HepG2 (cell line): ENCODE measurements around the gene FAH. TPM values are rescaled to one million over a fixed set of nuclear protein-coding genes. Genes with fewer than 3 reads are reported as not detected.
A peak's percentile ranks its signal among the peaks of the same experiment; 100 is the strongest.

Source experiments
- ATAC-seq: fragments of 200-7000 bp; cut with Tn5 transposase; 3 replicates; pipeline ENCODE4 v1.9.1; 2020; ENCODE audit warnings: mild to moderate bottlenecking, moderate library complexity
- BruUV-seq: library from RNA; stranded (reverse); fragments of 400-500 nt; replicated peaks from 2 replicates; lab custom pipeline; 2021; lab: Mats Ljungman, UMichigan
- CTCF ChIA-PET: fragments of 300-600 bp; formaldehyde crosslinking; extraction: SDS; loops from one replicate; lab custom pipeline; 2021; ENCODE audit warnings: low total read pairs, inconsistent platforms, low intra/inter-chr PET ratio; lab: Yijun Ruan, JAX
- POLR2A ChIA-PET: fragments of 350-600 bp; sonication (Branson Sonifier 250); formaldehyde crosslinking; loops from one replicate; lab custom pipeline; 2020; ENCODE audit warnings: antibody characterized with exemption, inconsistent platforms; lab: Yijun Ruan, JAX
- DNase-seq: peaks from one replicate; pipeline ENCODE4 v3.0.0-alpha.2; 2015; ENCODE audit warnings: low spot score
- FAIRE-seq: peaks from 3 replicates; lab custom pipeline; 2011; peaks lifted over from hg19 to GRCh38; lab: Jason Lieb, UNC
- H2AFZ ChIP-seq: one replicate; pipeline ENCODE4 v1.6.1; 2011; ENCODE audit warnings: low read length, inconsistent platforms
- H3K27ac ChIP-seq: fragments of 300-600 bp; 3 replicates; pipeline ENCODE4 v1.8.0; 2011; ENCODE audit warnings: mixed run types, mild to moderate bottlenecking, mixed read lengths, low read length, inconsistent platforms; ENCODE audit not compliant: insufficient read depth; ENCODE audit errors: extremely low read length
- H3K27me3 ChIP-seq, 2 experiments: fragments of 200-600 bp in 1 of 2; 2 replicates in 1 of 2; 3 replicates in 1 of 2; pipeline versions ENCODE4 v1.6.0 to v1.8.0; 2011; ENCODE audit warnings: low read length in 2 of 2, mild to moderate bottlenecking in 2 of 2, moderate library complexity in 2 of 2, inconsistent platforms in 1 of 2; ENCODE audit not compliant: insufficient read depth in 2 of 2, control insufficient read depth in 1 of 2
- H3K36me3 ChIP-seq, 2 experiments: fragments of 200-600 bp in 1 of 2; replicated peaks in 1 of 2; 2 replicates in 1 of 2; 3 replicates in 1 of 2; pipeline versions ENCODE4 v1.5.1 to v1.8.0; 2011; ENCODE audit warnings: low read length in 2 of 2, inconsistent platforms in 1 of 2; ENCODE audit not compliant: insufficient read depth in 2 of 2, control insufficient read depth in 1 of 2
- H3K4me1 ChIP-seq: 2 replicates; pipeline ENCODE4 v1.5.1; 2012; ENCODE audit warnings: low read length, inconsistent platforms; ENCODE audit not compliant: insufficient read depth
- H3K4me2 ChIP-seq: 2 replicates; pipeline ENCODE4 v1.6.0; 2011; ENCODE audit warnings: low read depth, low read length, inconsistent platforms
- H3K4me3 ChIP-seq, 3 experiments: fragments of 200-600 bp in 1 of 3; sonication (generic), shearing (Covaris generic) in 1 of 3; replicated peaks in 1 of 3; 2 replicates each; pipeline ENCODE4 v1.5.1; 2011 to 2016; ENCODE audit warnings: low read length in 3 of 3, inconsistent platforms in 2 of 3, low read depth in 2 of 3, mild to moderate bottlenecking in 2 of 3, control low read depth in 1 of 3, mixed read lengths in 1 of 3; ENCODE audit not compliant: insufficient read depth in 1 of 3
- H3K79me2 ChIP-seq: one replicate; pipeline ENCODE4 v1.6.1; 2011; ENCODE audit warnings: low read length, inconsistent platforms; ENCODE audit not compliant: insufficient read depth
- H3K9ac ChIP-seq: 2 replicates; pipeline ENCODE4 v1.6.0; 2011; ENCODE audit warnings: mild to moderate bottlenecking, low read depth, low read length, inconsistent platforms; ENCODE audit not compliant: insufficient read depth
- H3K9me3 ChIP-seq: 2 replicates; pipeline ENCODE4 v1.5.1; 2012; ENCODE audit warnings: mild to moderate bottlenecking, low read length
- H4K20me1 ChIP-seq: 2 replicates; pipeline ENCODE4 v1.6.0; 2011; ENCODE audit warnings: inconsistent platforms, mild to moderate bottlenecking, low read length, moderate library complexity; ENCODE audit not compliant: insufficient read depth
- BORCS8-MEF2B ChIP-seq: sonication (generic); formaldehyde crosslinking; IDR thresholded peaks from 2 replicates; pipeline ENCODE4 v1.8.0; 2022; ENCODE audit warnings: mild to moderate bottlenecking, missing genetic modification reagents
- CAMTA2 ChIP-seq: sonication (generic); formaldehyde crosslinking; IDR thresholded peaks from 2 replicates; pipeline ENCODE4 v1.4.0; 2020; ENCODE audit warnings: mild to moderate bottlenecking, missing genetic modification reagents, borderline replicate concordance
- DR1 ChIP-seq: sonication (generic); formaldehyde crosslinking; IDR thresholded peaks from 2 replicates; pipeline ENCODE4 v1.8.0; 2021; ENCODE audit warnings: mild to moderate bottlenecking, missing genetic modification reagents, inconsistent platforms
- KDM3A ChIP-seq: IDR thresholded peaks from 2 replicates; pipeline ENCODE4 v1.6.1; 2018; ENCODE audit warnings: low read depth, missing compliant biosample characterization
- MIER3 ChIP-seq: IDR thresholded peaks from 2 replicates; pipeline ENCODE4 v1.6.1; 2016; ENCODE audit warnings: missing compliant biosample characterization, borderline replicate concordance
- RFX1 ChIP-seq: fragments of 450-650 bp; IDR thresholded peaks from 2 replicates; pipeline ENCODE4 v1.6.1; 2017
- SNRNP70 ChIP-seq: fragments of 200-400 bp; formaldehyde crosslinking; IDR thresholded peaks from 2 replicates; pipeline ENCODE4 v1.6.1; 2017; ENCODE audit warnings: mild to moderate bottlenecking, low read depth, low read length, moderate library complexity
- SP4 ChIP-seq: sonication (generic); formaldehyde crosslinking; IDR thresholded peaks from 2 replicates; pipeline ENCODE4 v1.8.1; 2023; ENCODE audit warnings: mild to moderate bottlenecking, missing genetic modification reagents
- ZNF12 ChIP-seq: sonication (generic); formaldehyde crosslinking; IDR thresholded peaks from 2 replicates; pipeline ENCODE4 v1.5.0; 2020; ENCODE audit warnings: missing genetic modification reagents
- ZNF674 ChIP-seq: sonication (generic); formaldehyde crosslinking; IDR thresholded peaks from 2 replicates; pipeline ENCODE4 v1.5.0; 2020; ENCODE audit warnings: low read depth, mild to moderate bottlenecking, missing genetic modification reagents
- ZNF713 ChIP-seq: sonication (generic); formaldehyde crosslinking; IDR thresholded peaks from 2 replicates; pipeline ENCODE4 v1.4.0; 2020; ENCODE audit warnings: mild to moderate bottlenecking, missing genetic modification reagents
- ZNF790 ChIP-seq: sonication (generic); formaldehyde crosslinking; IDR thresholded peaks from 2 replicates; pipeline ENCODE4 v1.8.0; 2022; ENCODE audit warnings: missing genetic modification reagents, mild to moderate bottlenecking, borderline replicate concordance
- ZNF879 ChIP-seq: sonication (generic); formaldehyde crosslinking; IDR thresholded peaks from 2 replicates; pipeline ENCODE4 v1.8.1; 2023; ENCODE audit warnings: missing genetic modification reagents
- WGBS: methylation state at CpG from one replicate; pipeline ENCODE4 v1.1.6; 2017; ENCODE audit warnings: low lambda C conversion rate; 5-methylcytosine and 5-hydroxymethylcytosine counted together
- in situ Hi-C: cut with HindIII; loops from 2 replicates; pipeline ENCODE4 v1.10.0; 2017; ENCODE audit warnings: low pct_unique_long_range_greater_than_20kb; ENCODE audit not compliant: extremely low pct_ligation_motif_present
- intact Hi-C: fragments of 100-400 bp; cut with micrococcal nuclease; formaldehyde crosslinking; loops from one replicate; pipeline ENCODE4 v1.10.0; 2022; ENCODE audit not compliant: unreplicated experiment
- polyA plus RNA-seq, 8 experiments: library from polyadenylated mRNA; depleted of rRNA in 3 of 8; stranded (reverse) in 7 of 8; unstranded in 1 of 8; fragments of >200 nt; fragmentation: Illumina TruSeq in 4 of 8; extraction: Trizol in 4 of 8; gene quantifications; 2 replicates each; pipeline versions ENCODE4 v1.2.1 to v1.2.3, GENCODE V29; 2011 to 2016; ENCODE audit warnings: low read depth in 4 of 8, missing spikeins in 1 of 8, mixed read lengths in 1 of 8; ENCODE audit not compliant: insufficient read depth in 1 of 8
- total RNA-seq, 5 experiments: library from RNA; depleted of rRNA; stranded (reverse); fragments of >200 nt; fragmentation: Illumina TruSeq; extraction: Trizol; gene quantifications; 2 replicates each; pipeline ENCODE4 v1.2.3, GENCODE V29; 2016; ENCODE audit warnings: low read depth in 1 of 5
- TF ChIP-seq, protein P1 (sequence below): sonication (generic); formaldehyde crosslinking; IDR thresholded peaks from 2 replicates; pipeline ENCODE4 v1.5.0; 2020; ENCODE audit warnings: mild to moderate bottlenecking, missing genetic modification reagents
- TF ChIP-seq, protein P2 (sequence below): sonication (generic); formaldehyde crosslinking; IDR thresholded peaks from 2 replicates; pipeline ENCODE4 v1.4.0; 2020; ENCODE audit warnings: missing genetic modification reagents
- TF ChIP-seq, protein P3 (sequence below): sonication (generic); formaldehyde crosslinking; IDR thresholded peaks from 2 replicates; pipeline ENCODE4 v1.8.0; 2022; ENCODE audit warnings: missing genetic modification reagents, mild to moderate bottlenecking, inconsistent platforms, borderline replicate concordance
- TF ChIP-seq, protein P4 (sequence below): sonication (generic); formaldehyde crosslinking; IDR thresholded peaks from 2 replicates; pipeline ENCODE4 v1.5.0; 2020; ENCODE audit warnings: mild to moderate bottlenecking, missing genetic modification reagents

FAH gene
- total and polyA plus RNA-seq, 2 of the 13 experiments (the other 11 are each of a cell fraction or from before 2014, with no cell fraction given) = 36.6 to 75.0 TPM

DNA sequence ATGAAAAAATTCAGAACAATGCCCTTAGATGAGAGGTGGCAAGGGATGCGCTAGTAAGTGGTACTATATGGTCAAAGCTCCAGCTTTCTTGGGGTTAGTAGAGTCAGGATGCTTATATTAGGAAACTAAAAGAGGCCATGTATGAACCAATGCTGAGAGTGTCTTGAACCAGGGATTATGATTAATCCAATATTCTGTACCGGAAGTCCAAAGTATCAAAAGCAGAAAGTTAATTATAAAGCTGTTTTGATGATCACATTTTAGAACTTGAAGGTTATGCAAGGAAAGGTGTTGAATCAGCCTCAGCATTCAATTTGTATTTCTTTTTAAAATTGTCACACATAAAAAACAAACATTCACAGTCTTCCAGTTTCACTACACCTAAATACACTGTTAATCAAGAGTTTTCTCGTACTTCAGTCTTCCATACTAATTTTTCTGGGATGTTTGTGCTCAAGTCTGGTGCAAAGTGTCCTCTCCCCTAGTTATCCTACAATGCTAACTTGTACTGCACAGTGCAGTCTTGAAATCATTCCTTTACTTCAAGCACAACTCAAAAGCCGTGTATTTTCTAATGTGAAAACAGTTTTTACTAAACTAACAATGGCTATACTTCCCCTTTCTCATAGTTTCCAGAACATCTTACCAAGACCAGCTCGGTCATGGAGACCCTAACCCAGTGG is 10.7 kb upstream of the FAH start:
- Histone ChIP-seq H3K4me1 (peaks cover 6% of the 10 kb centered on the region; the same call in 1 of the 2 replicates), H3K27ac (no peak overlapping the region), H3K27me3 (no peaks in the 10 kb centered on the region), H4K20me1 (no peaks in the 10 kb centered on the region), H2AFZ (no peak overlapping the region), H3K9ac (no peak overlapping the region), H3K36me3 (no peaks in the 10 kb centered on the region), H3K4me3 (no peak overlapping the region), H3K9me3 (no peaks in the 10 kb centered on the region), H3K79me2 (no peaks in the 10 kb centered on the region), H3K4me2 (no peak overlapping the region)
- no peak for FAIRE-seq
- DNase-seq = no peak
- ChIA-PET POLR2A (no interaction called here), CTCF (no interaction called here)
- intact Hi-C loops = no loop called here
- WGBS = 92% methylated on average over 5 of the region's 5 CpGs
- in situ Hi-C loops = no loop called here
- peak; percentile 26; the same call in 1 of the 3 replicates for ATAC-seq
- BruUV-seq = TSS peak; percentile 34
- TF ChIP-seq ZNF790 (CRISPR knock-in tag) (no peak), DR1 (CRISPR knock-in tag) (no peak), SP4 (CRISPR knock-in tag) (no peak), BORCS8-MEF2B (no peak), ZNF674 (CRISPR knock-in tag) (no peak), CAMTA2 (CRISPR knock-in tag) (no peak), MIER3 (CRISPR knock-in tag) (no peak), ZNF12 (CRISPR knock-in tag) (no peak), ZNF879 (CRISPR knock-in tag) (no peak), ZNF713 (CRISPR knock-in tag) (no peak), KDM3A (CRISPR knock-in tag) (no peak), SNRNP70 (no peak), RFX1 (no peak)
- TF ChIP-seq, protein P1, sequence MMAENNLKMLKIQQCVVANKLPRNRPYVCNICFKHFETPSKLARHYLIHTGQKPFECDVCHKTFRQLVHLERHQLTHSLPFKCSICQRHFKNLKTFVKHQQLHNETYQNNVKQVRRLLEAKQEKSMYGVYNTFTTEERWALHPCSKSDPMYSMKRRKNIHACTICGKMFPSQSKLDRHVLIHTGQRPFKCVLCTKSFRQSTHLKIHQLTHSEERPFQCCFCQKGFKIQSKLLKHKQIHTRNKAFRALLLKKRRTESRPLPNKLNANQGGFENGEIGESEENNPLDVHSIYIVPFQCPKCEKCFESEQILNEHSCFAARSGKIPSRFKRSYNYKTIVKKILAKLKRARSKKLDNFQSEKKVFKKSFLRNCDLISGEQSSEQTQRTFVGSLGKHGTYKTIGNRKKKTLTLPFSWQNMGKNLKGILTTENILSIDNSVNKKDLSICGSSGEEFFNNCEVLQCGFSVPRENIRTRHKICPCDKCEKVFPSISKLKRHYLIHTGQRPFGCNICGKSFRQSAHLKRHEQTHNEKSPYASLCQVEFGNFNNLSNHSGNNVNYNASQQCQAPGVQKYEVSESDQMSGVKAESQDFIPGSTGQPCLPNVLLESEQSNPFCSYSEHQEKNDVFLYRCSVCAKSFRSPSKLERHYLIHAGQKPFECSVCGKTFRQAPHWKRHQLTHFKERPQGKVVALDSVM (CRISPR knock-in tag) = no peak
- TF ChIP-seq, protein P2, sequence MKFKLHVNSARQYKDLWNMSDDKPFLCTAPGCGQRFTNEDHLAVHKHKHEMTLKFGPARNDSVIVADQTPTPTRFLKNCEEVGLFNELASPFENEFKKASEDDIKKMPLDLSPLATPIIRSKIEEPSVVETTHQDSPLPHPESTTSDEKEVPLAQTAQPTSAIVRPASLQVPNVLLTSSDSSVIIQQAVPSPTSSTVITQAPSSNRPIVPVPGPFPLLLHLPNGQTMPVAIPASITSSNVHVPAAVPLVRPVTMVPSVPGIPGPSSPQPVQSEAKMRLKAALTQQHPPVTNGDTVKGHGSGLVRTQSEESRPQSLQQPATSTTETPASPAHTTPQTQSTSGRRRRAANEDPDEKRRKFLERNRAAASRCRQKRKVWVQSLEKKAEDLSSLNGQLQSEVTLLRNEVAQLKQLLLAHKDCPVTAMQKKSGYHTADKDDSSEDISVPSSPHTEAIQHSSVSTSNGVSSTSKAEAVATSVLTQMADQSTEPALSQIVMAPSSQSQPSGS = no peak
- TF ChIP-seq, protein P3, sequence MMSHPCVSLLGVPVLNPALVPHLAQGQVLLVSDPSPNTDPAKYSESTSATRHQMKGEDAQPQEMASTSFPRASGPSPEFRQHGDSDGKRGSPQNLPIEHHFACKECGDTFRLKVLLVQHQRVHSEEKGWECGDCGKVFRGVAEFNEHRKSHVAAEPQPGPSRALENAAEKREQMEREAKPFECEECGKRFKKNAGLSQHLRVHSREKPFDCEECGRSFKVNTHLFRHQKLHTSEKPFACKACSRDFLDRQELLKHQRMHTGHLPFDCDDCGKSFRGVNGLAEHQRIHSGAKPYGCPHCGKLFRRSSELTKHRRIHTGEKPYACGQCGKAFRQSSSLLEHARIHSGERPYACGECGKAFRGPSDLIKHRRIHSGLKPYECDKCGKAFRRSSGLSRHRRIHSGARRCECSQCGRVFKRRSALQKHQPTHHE = no peak
- TF ChIP-seq, protein P4, sequence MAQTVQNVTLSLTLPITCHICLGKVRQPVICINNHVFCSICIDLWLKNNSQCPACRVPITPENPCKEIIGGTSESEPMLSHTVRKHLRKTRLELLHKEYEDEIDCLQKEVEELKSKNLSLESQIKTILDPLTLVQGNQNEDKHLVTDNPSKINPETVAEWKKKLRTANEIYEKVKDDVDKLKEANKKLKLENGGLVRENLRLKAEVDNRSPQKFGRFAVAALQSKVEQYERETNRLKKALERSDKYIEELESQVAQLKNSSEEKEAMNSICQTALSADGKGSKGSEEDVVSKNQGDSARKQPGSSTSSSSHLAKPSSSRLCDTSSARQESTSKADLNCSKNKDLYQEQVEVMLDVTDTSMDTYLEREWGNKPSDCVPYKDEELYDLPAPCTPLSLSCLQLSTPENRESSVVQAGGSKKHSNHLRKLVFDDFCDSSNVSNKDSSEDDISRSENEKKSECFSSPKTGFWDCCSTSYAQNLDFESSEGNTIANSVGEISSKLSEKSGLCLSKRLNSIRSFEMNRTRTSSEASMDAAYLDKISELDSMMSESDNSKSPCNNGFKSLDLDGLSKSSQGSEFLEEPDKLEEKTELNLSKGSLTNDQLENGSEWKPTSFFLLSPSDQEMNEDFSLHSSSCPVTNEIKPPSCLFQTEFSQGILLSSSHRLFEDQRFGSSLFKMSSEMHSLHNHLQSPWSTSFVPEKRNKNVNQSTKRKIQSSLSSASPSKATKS (CRISPR knock-in tag) = no peak
